Loucy (cell line): Measurements from ENCODE around the gene POLR2B.

Experiments used
- H2AFZ ChIP-seq: fragments of 200-600 bp; sonication (generic); 2 replicates; pipeline ENCODE4 v1.6.0; 2016; ENCODE audit warnings: antibody characterized with exemption, mild to moderate bottlenecking, low read length, moderate library complexity
- H3F3A ChIP-seq: fragments of 200-600 bp; 2 replicates; pipeline ENCODE4 v1.6.0; 2016; ENCODE audit warnings: antibody characterized with exemption, low read depth, mild to moderate bottlenecking
- H3K27me3 ChIP-seq: fragments of 200-600 bp; sonication (generic); 2 replicates; pipeline ENCODE4 v1.6.1; 2014; ENCODE audit warnings: low read length, mild to moderate bottlenecking; ENCODE audit not compliant: insufficient read depth, poor library complexity, severe bottlenecking
- H3K36me3 ChIP-seq: fragments of 200-600 bp; sonication (generic); 2 replicates; pipeline ENCODE4 v1.6.1; 2016; ENCODE audit warnings: low read length; ENCODE audit not compliant: insufficient read depth
- H3K4me1 ChIP-seq: fragments of 200-600 bp; sonication (generic); 2 replicates; pipeline ENCODE4 v1.5.1; 2014; ENCODE audit warnings: low read length, mild to moderate bottlenecking; ENCODE audit not compliant: insufficient read depth, poor library complexity, severe bottlenecking
- H3K4me2 ChIP-seq: fragments of 200-600 bp; sonication (generic); 2 replicates; pipeline ENCODE4 v1.6.0; 2014; ENCODE audit warnings: antibody characterized with exemption, low read length, low read depth, mild to moderate bottlenecking; ENCODE audit not compliant: poor library complexity, severe bottlenecking
- H3K4me3 ChIP-seq: fragments of 200-600 bp; sonication (generic); 2 replicates; pipeline ENCODE4 v1.5.1; 2014; ENCODE audit warnings: low read length, mild to moderate bottlenecking, mixed read lengths; ENCODE audit not compliant: poor library complexity, severe bottlenecking
- H3K79me2 ChIP-seq: fragments of 200-600 bp; sonication (generic); 2 replicates; pipeline ENCODE4 v1.6.1; 2014; ENCODE audit warnings: low read length; ENCODE audit not compliant: insufficient read depth
- H3K9ac ChIP-seq: fragments of 200-600 bp; sonication (generic); 2 replicates; pipeline ENCODE4 v1.6.0; 2014; ENCODE audit warnings: mild to moderate bottlenecking, low read depth, low read length, moderate library complexity; ENCODE audit not compliant: poor library complexity, severe bottlenecking
- H3K9me2 ChIP-seq: fragments of 200-600 bp; sonication (generic); replicated peaks from 2 replicates; pipeline ENCODE4 v1.6.1; 2016; ENCODE audit warnings: low read depth, low read length, mixed read lengths
- H3K9me3 ChIP-seq: fragments of 200-600 bp; sonication (generic); 2 replicates; pipeline ENCODE4 v1.6.1; 2014; ENCODE audit warnings: mild to moderate bottlenecking, antibody characterized with exemption, low read length, low read depth; ENCODE audit not compliant: insufficient read depth
- H4K20me1 ChIP-seq: fragments of 200-600 bp; sonication (generic); 2 replicates; pipeline ENCODE4 v1.6.0; 2014; ENCODE audit warnings: antibody characterized with exemption, low read length, mild to moderate bottlenecking; ENCODE audit not compliant: insufficient read depth, poor library complexity, severe bottlenecking
- CTCF ChIP-seq: fragments of 200-600 bp; sonication (generic); conservative IDR thresholded peaks from 2 replicates; pipeline ENCODE4 v1.5.1; 2014; ENCODE audit warnings: mild to moderate bottlenecking, antibody characterized with exemption, low read length
- EZH2phosphoT487 ChIP-seq: fragments of 200-600 bp; IDR thresholded peaks from 2 replicates; pipeline ENCODE4 v1.6.1; 2018; ENCODE audit warnings: antibody characterized with exemption, mild to moderate bottlenecking, moderate library complexity, borderline replicate concordance

Gene POLR2B

GRCh38 chr4:56941403-56941802, 37.3 kb upstream of the POLR2B start:
- Histone ChIP-seq H2AFZ (no peak overlapping the region), H3F3A (no peaks in the 10 kb centered on the region), H3K9me3 (no peaks in the 10 kb centered on the region), H3K36me3 (peaks cover 13% of the 10 kb centered on the region; the same call in 1 of the 2 replicates), H3K4me1 (no peaks in the 10 kb centered on the region), H3K4me3 (no peak overlapping the region), H3K4me2 (no peak overlapping the region), H3K9me2 (no peaks in the 10 kb centered on the region), H3K79me2 (no peaks in the 10 kb centered on the region), H3K27me3 (no peaks in the 10 kb centered on the region), H4K20me1 (no peaks in the 10 kb centered on the region), H3K9ac (no peak overlapping the region)
- no peak for TF ChIP-seq EZH2phosphoT487
- no peak for TF ChIP-seq CTCF

GRCh38 chr4:56953680-56954520, 24.8 kb upstream of the POLR2B start:
- H3K4me2 ChIP-seq = no peak overlapping the region
- no peak overlapping the region for H3K9ac ChIP-seq
- H3K9me2 ChIP-seq = no peaks in the 10 kb centered on the region
- no peak for TF ChIP-seq CTCF
- no peak for TF ChIP-seq EZH2phosphoT487
- no peak overlapping the region for H3K4me3 ChIP-seq
- no peaks in the 10 kb centered on the region for H3K9me3 ChIP-seq
- no peaks in the 10 kb centered on the region for H3K27me3 ChIP-seq
- H2AFZ ChIP-seq = no peak overlapping the region
- no peaks in the 10 kb centered on the region for H4K20me1 ChIP-seq
- H3K36me3 ChIP-seq = no peaks in the 10 kb centered on the region
- H3F3A ChIP-seq = no peaks in the 10 kb centered on the region
- H3K79me2 ChIP-seq = no peaks in the 10 kb centered on the region
- H3K4me1 ChIP-seq = no peaks in the 10 kb centered on the region

GRCh38 chr4:56958111-56958517, 20.6 kb upstream of the POLR2B start:
- Histone ChIP-seq H2AFZ (no peak overlapping the region), H3K79me2 (no peaks in the 10 kb centered on the region), H3K4me3 (no peak overlapping the region), H3K4me1 (no peaks in the 10 kb centered on the region), H3K9me2 (no peaks in the 10 kb centered on the region), H3K27me3 (no peaks in the 10 kb centered on the region), H3K4me2 (no peak overlapping the region), H3K9ac (no peak overlapping the region), H3F3A (no peaks in the 10 kb centered on the region), H3K9me3 (no peaks in the 10 kb centered on the region), H4K20me1 (no peaks in the 10 kb centered on the region), H3K36me3 (peaks cover under 1% of the 10 kb centered on the region; the same call in 1 of the 2 replicates)
- no peak for TF ChIP-seq EZH2phosphoT487
- no peak for TF ChIP-seq CTCF
